BJ (cell line): ENCODE data around the gene SRGAP1. TPM values are rescaled to one million over a fixed set of nuclear protein-coding genes. Genes with fewer than 3 reads are reported as not detected.

ENCODE experiments used
- CTCF ChIA-PET: fragments of 350-600 bp; formaldehyde crosslinking; extraction: SDS; loops from one replicate; lab custom pipeline; 2021; ENCODE audit warnings: antibody characterized with exemption, inconsistent platforms; lab: Yijun Ruan, JAX
- POLR2A ChIA-PET: fragments of 300-600 bp; sonication (Branson Sonifier 250); formaldehyde crosslinking; extraction: SDS; loops from one replicate; lab custom pipeline; 2021; ENCODE audit warnings: antibody characterized with exemption; lab: Charles Lee
- DNase-seq: peaks from one replicate; pipeline ENCODE4 v3.0.0-alpha.2; 2011; ENCODE audit warnings: low read depth
- H3K27me3 ChIP-seq: 2 replicates; pipeline ENCODE4 v1.6.0; 2011; ENCODE audit warnings: low read length; ENCODE audit not compliant: control insufficient read depth, insufficient read depth
- H3K36me3 ChIP-seq: 2 replicates; pipeline ENCODE4 v1.5.1; 2011; ENCODE audit warnings: low read length; ENCODE audit not compliant: control insufficient read depth, insufficient read depth
- H3K4me3 ChIP-seq: 2 replicates; pipeline ENCODE4 v1.5.1; 2011; ENCODE audit warnings: low read depth, mild to moderate bottlenecking, control low read depth, low read length
- CTCF ChIP-seq: IDR thresholded peaks from 2 replicates; pipeline ENCODE4 v1.5.1; 2011; ENCODE audit warnings: low read depth, mild to moderate bottlenecking, control low read depth, inconsistent platforms, low read length, moderate library complexity; ENCODE audit not compliant: insufficient read depth
- polyA plus RNA-seq: library from polyadenylated mRNA; depleted of rRNA; stranded (reverse); fragments of >200 nt; gene quantifications from 2 replicates; pipeline ENCODE4 v1.2.3, GENCODE V29; 2011

Gene SRGAP1
- polyA plus RNA-seq, 1 experiment = 15.7 TPM

- no peak for TF ChIP-seq CTCF
- CTCF ChIA-PET = interaction anchor here (7.6 kb wide), 1 partner anchor 429 kb away, joined by 78 read pairs; no protein-coding TSS in a partner anchor
- DNase-seq = no peak
- Histone ChIP-seq H3K27me3 (no peaks in the 10 kb centered on the region), H3K4me3 (no peak overlapping the region), H3K36me3 (no peaks in the 10 kb centered on the region)
- POLR2A ChIA-PET = no interaction called here
These were observed 15.6 kb upstream of the SRGAP1 start for GRCh38 chr12:63828867-63829266.

- no peak for TF ChIP-seq CTCF
- CTCF ChIA-PET = interaction anchor here (1.0 to 5.0 kb wide), 4 partner anchors 8 to 420 kb away, joined by 3 to 52 read pairs (median 6); no protein-coding TSS in a partner anchor
- Histone ChIP-seq H3K36me3 (no peaks in the 10 kb centered on the region), H3K27me3 (no peaks in the 10 kb centered on the region), H3K4me3 (no peak overlapping the region)
- POLR2A ChIA-PET = no interaction called here
- DNase-seq = no peak
These were observed 8.5 kb upstream of the SRGAP1 start for GRCh38 chr12:63836046-63836445.

- CTCF ChIA-PET = interaction anchor here (0.6 to 5.0 kb wide), 7 partner anchors 9 to 516 kb away, joined by 3 to 52 read pairs (median 3); no protein-coding TSS in a partner anchor
- TF ChIP-seq CTCF = no peak
These were observed 7.6 kb upstream of the SRGAP1 start for GRCh38 chr12:63836936-63837335.

GRCh38 chr12:63838411-63838810, 6.1 kb upstream of the SRGAP1 start:
- no peak for TF ChIP-seq CTCF
- CTCF ChIA-PET = interaction anchor here (0.6 to 5.0 kb wide), 14 partner anchors 11 to 484 kb away, joined by 3 to 52 read pairs (median 4); no protein-coding TSS in a partner anchor
- DNase-seq = no peak

More at GRCh38 chr12:63836936-63837335, 7.6 kb upstream of the SRGAP1 start:
- POLR2A ChIA-PET = no interaction called here
- Histone ChIP-seq H3K27me3 (no peaks in the 10 kb centered on the region), H3K36me3 (no peaks in the 10 kb centered on the region), H3K4me3 (no peak overlapping the region)
- no peak for DNase-seq

GRCh38 chr12:63841011-63841410, 3.5 kb upstream of the SRGAP1 start:
- Histone ChIP-seq H3K27me3 (no peaks in the 10 kb centered on the region), H3K4me3 (no peak overlapping the region), H3K36me3 (no peaks in the 10 kb centered on the region)
- TF ChIP-seq CTCF = no peak
- ChIA-PET CTCF (interaction anchor here (0.7 kb wide), 1 partner anchor 27 kb away, joined by 3 read pairs; no protein-coding TSS in a partner anchor), POLR2A (interaction anchor here (0.6 kb wide), 1 partner anchor 188 kb away, joined by 3 read pairs; no protein-coding TSS in a partner anchor)
- no peak for DNase-seq

More at GRCh38 chr12:63838411-63838810, 6.1 kb upstream of the SRGAP1 start:
- POLR2A ChIA-PET = interaction anchor here (0.7 kb wide), 1 partner anchor 125 kb away, joined by 5 read pairs; no protein-coding TSS in a partner anchor
- H3K4me3 ChIP-seq = no peak overlapping the region
- no peaks in the 10 kb centered on the region for H3K27me3 ChIP-seq
- no peaks in the 10 kb centered on the region for H3K36me3 ChIP-seq
